OCI-LY1 (cell line): ENCODE measurements around the gene OLFML1.

Experiments used
- H2AFZ ChIP-seq: fragments of 200-600 bp; sonication (generic), shearing (Covaris generic); 2 replicates; pipeline ENCODE4 v1.6.0; 2014; ENCODE audit warnings: antibody characterized with exemption, mild to moderate bottlenecking, low read length
- H3F3A ChIP-seq: fragments of 200-600 bp; sonication (generic), shearing (Covaris generic); 2 replicates; pipeline ENCODE4 v1.6.0; 2014; ENCODE audit warnings: mild to moderate bottlenecking, antibody characterized with exemption, low read length, moderate library complexity; ENCODE audit not compliant: insufficient read depth
- H3K27ac ChIP-seq: fragments of 200-600 bp; sonication (generic); 2 replicates; pipeline ENCODE4 v1.5.1; 2014; ENCODE audit warnings: low read length, mixed run types, mild to moderate bottlenecking, low read depth; ENCODE audit not compliant: poor library complexity, severe bottlenecking
- H3K27me3 ChIP-seq: fragments of 200-600 bp; sonication (generic); 2 replicates; pipeline ENCODE4 v1.6.0; 2014; ENCODE audit warnings: antibody characterized with exemption, mild to moderate bottlenecking, low read length, moderate library complexity; ENCODE audit not compliant: insufficient read depth
- H3K36me3 ChIP-seq: fragments of 200-600 bp; sonication (generic); 2 replicates; pipeline ENCODE4 v1.6.1; 2014; ENCODE audit warnings: mild to moderate bottlenecking, antibody characterized with exemption, low read length, moderate library complexity, mixed read lengths; ENCODE audit not compliant: insufficient read depth
- H3K4me1 ChIP-seq: fragments of 200-600 bp; sonication (generic); 2 replicates; pipeline ENCODE4 v1.5.1; 2014; ENCODE audit warnings: mild to moderate bottlenecking, low read length, moderate library complexity; ENCODE audit not compliant: insufficient read depth, severe bottlenecking
- H3K4me2 ChIP-seq: fragments of 200-600 bp; sonication (generic), shearing (Covaris generic); 2 replicates; pipeline ENCODE4 v1.6.1; 2014; ENCODE audit warnings: low read length
- H3K4me3 ChIP-seq: fragments of 200-600 bp; sonication (generic); 2 replicates; pipeline ENCODE4 v1.5.1; 2014; ENCODE audit warnings: low read length, low read depth, mild to moderate bottlenecking, mixed read lengths; ENCODE audit not compliant: poor library complexity, severe bottlenecking
- H3K79me2 ChIP-seq: fragments of 200-600 bp; shearing (Covaris generic); 2 replicates; pipeline ENCODE4 v1.6.1; 2016; ENCODE audit warnings: mixed run types, low read length, mixed read lengths; ENCODE audit not compliant: insufficient read depth
- H3K9ac ChIP-seq: fragments of 200-600 bp; sonication (generic), shearing (Covaris generic); 2 replicates; pipeline ENCODE4 v1.6.1; 2014; ENCODE audit warnings: mild to moderate bottlenecking, low read length, mixed read lengths
- H3K9me2 ChIP-seq: fragments of 200-600 bp; sonication (generic), shearing (Covaris generic); 2 replicates; pipeline ENCODE4 v1.6.1; 2014; ENCODE audit warnings: low read depth, mild to moderate bottlenecking, low read length, mixed read lengths
- H3K9me3 ChIP-seq: fragments of 200-600 bp; shearing (Covaris generic); 2 replicates; pipeline ENCODE4 v1.6.1; 2014; ENCODE audit warnings: low read length, mixed read lengths
- H4K20me1 ChIP-seq: fragments of 200-600 bp; sonication (generic), shearing (Covaris generic); 2 replicates; pipeline ENCODE4 v1.6.0; 2016; ENCODE audit warnings: mild to moderate bottlenecking, low read length; ENCODE audit not compliant: insufficient read depth
- EZH2 ChIP-seq: fragments of 200-600 bp; sonication (generic), shearing (Covaris generic); IDR thresholded peaks from 2 replicates; pipeline ENCODE4 v1.8.0; 2017; ENCODE audit warnings: borderline replicate concordance, mixed run types, mild to moderate bottlenecking, antibody characterized with exemption, low read length, moderate library complexity, mixed read lengths
- TF ChIP-seq, protein P1 (sequence below): fragments of 200-600 bp; sonication (generic), shearing (Covaris generic); IDR thresholded peaks from 2 replicates; pipeline ENCODE4 v1.5.1; 2017; ENCODE audit warnings: mild to moderate bottlenecking, antibody characterized with exemption, low read length, moderate library complexity, mixed read lengths

OLFML1 gene

DNA sequence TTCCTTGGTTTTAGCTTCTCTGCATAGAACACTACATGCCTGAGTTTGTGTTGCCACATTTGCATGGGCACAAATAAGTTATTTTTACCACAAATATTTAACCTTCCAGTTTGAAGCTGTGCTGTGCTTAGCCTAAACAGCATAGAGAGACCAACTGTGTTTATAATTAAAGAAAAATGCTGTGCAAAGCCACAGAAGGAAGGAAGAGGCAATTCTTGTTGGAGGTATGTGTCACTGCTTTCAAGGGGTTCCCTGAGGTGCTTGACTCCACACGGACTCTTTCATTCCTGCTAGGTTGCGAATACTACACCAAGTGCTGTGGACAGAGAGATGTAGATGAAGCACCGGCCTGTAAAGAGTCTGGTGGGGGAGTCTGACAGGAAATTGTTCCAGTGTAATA, 47.6 kb upstream of the OLFML1 start:
- no peak overlapping the region for H3K4me3 ChIP-seq
- H3K36me3 ChIP-seq, result no peaks in the 10 kb centered on the region
- H3K27me3 ChIP-seq, result no peaks in the 10 kb centered on the region
- no peaks in the 10 kb centered on the region for H3K9me2 ChIP-seq
- H2AFZ ChIP-seq, result no peak overlapping the region
- no peak for TF ChIP-seq EZH2
- TF ChIP-seq, protein P1, sequence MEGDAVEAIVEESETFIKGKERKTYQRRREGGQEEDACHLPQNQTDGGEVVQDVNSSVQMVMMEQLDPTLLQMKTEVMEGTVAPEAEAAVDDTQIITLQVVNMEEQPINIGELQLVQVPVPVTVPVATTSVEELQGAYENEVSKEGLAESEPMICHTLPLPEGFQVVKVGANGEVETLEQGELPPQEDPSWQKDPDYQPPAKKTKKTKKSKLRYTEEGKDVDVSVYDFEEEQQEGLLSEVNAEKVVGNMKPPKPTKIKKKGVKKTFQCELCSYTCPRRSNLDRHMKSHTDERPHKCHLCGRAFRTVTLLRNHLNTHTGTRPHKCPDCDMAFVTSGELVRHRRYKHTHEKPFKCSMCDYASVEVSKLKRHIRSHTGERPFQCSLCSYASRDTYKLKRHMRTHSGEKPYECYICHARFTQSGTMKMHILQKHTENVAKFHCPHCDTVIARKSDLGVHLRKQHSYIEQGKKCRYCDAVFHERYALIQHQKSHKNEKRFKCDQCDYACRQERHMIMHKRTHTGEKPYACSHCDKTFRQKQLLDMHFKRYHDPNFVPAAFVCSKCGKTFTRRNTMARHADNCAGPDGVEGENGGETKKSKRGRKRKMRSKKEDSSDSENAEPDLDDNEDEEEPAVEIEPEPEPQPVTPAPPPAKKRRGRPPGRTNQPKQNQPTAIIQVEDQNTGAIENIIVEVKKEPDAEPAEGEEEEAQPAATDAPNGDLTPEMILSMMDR, result no peak
- no peak overlapping the region for H3K27ac ChIP-seq
- H3K79me2 ChIP-seq, result no peaks in the 10 kb centered on the region
- no peaks in the 10 kb centered on the region for H3F3A ChIP-seq
- no peaks in the 10 kb centered on the region for H3K9me3 ChIP-seq
- H4K20me1 ChIP-seq, result no peaks in the 10 kb centered on the region
- H3K9ac ChIP-seq, result no peak overlapping the region
- no peak overlapping the region for H3K4me2 ChIP-seq
- peaks cover 14% of the 10 kb centered on the region for H3K4me1 ChIP-seq

DNA sequence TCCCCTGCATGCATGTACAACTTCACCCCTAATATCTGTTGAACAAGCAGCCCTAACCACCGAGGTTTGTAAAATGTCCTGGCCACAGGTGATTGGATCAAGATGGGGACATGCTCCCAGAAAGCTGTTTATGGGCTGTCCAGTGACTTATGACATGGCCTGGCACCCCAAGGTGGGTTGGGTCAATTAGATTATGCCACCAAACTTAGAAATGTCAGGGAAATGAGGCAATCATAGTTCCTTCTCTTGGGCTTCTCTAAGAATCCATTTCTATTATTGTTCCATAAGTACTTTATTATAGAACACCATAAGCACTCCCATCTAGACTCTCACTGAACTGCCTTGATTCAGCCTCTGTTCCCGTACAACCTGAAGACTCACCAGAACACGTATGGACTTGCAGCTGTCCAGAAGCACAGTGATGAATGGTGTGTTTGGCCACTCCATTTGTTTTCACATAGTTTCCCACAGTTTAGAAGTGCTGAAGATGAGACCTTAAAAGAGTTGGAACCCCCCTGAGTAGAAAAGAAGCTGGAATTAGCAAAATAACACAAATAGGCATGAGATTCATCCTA, 45.5 kb upstream of the OLFML1 start:
- H4K20me1 ChIP-seq, result no peaks in the 10 kb centered on the region
- H3K4me2 ChIP-seq, result no peak overlapping the region
- no peak overlapping the region for H3K4me3 ChIP-seq
- H3K79me2 ChIP-seq, result no peaks in the 10 kb centered on the region
- TF ChIP-seq, protein P1, result no peak
- no peak for TF ChIP-seq EZH2
- H3K4me1 ChIP-seq, result peaks cover 14% of the 10 kb centered on the region
- no peaks in the 10 kb centered on the region for H3F3A ChIP-seq
- no peaks in the 10 kb centered on the region for H3K36me3 ChIP-seq
- H3K27me3 ChIP-seq, result no peaks in the 10 kb centered on the region
- H3K9me3 ChIP-seq, result no peaks in the 10 kb centered on the region
- no peak overlapping the region for H3K9ac ChIP-seq
- no peak overlapping the region for H3K27ac ChIP-seq
- H2AFZ ChIP-seq, result no peak overlapping the region
- H3K9me2 ChIP-seq, result no peaks in the 10 kb centered on the region

DNA sequence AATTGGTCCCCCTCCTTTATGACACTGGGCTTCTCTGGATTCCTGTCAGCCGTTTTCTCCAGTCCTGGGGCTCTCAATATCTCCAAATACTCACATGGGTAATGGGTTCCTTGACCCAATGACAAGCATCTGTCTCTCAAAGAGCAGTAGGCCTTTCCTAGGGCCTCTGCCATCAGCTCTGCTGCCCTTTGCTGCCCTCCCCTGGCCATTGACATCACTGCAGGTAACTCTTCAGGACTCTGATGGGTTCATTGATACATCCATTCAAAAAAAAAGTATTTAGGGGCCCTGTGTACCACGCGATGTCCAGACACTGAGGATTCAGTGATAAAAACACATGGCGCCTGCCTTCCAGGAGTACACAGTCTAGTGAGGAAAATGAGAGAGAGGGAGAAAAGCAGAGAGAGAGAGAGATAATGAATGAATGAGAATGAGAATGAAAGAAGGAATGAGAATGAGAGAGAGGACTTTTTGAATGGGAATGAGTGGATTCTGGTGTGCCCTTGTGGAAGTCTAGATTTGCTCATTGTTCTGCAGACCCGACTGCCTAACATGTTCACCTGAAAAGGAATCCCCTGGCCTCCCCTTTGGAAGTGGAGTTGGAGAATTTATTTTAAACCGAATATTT, 42.6 kb upstream of the OLFML1 start:
- no peak overlapping the region for H3K4me3 ChIP-seq
- no peak overlapping the region for H3K27ac ChIP-seq
- H3K9ac ChIP-seq, result no peak overlapping the region

More for the DNA sequence above, 42.6 kb upstream of the OLFML1 start:
- Histone ChIP-seq H3F3A (no peaks in the 10 kb centered on the region), H4K20me1 (no peaks in the 10 kb centered on the region), H3K4me1 (no peaks in the 10 kb centered on the region), H3K27me3 (no peaks in the 10 kb centered on the region), H2AFZ (no peak overlapping the region), H3K9me2 (no peaks in the 10 kb centered on the region), H3K4me2 (no peak overlapping the region), H3K9me3 (no peaks in the 10 kb centered on the region), H3K79me2 (no peaks in the 10 kb centered on the region), H3K36me3 (no peaks in the 10 kb centered on the region)
- no peak for TF ChIP-seq EZH2
- TF ChIP-seq, protein P1, result peak; percentile 90
